HCT116 (cell line): Measurements from ENCODE around the gene SLC22A5.

Experiments used
- ATF3 ChIP-seq: IDR thresholded peaks from 2 replicates; pipeline ENCODE4 v1.6.1; 2012
- CTCF ChIP-seq, 3 experiments: fragments of 200-600 bp in 1 of 3; sonication (generic) in 1 of 3; IDR thresholded peaks in 2 of 3; conservative IDR thresholded peaks in 1 of 3; 2 replicates each; pipeline ENCODE4 v1.5.1; 2012 to 2017; ENCODE audit warnings: low read depth in 2 of 3, low read length in 2 of 3, antibody characterized with exemption in 1 of 3, borderline replicate concordance in 1 of 3, control low read depth in 1 of 3, mild to moderate bottlenecking in 1 of 3, mixed read lengths in 1 of 3, mixed run types in 1 of 3, moderate library complexity in 1 of 3; ENCODE audit not compliant: insufficient read depth in 1 of 3
- SP1 ChIP-seq: IDR thresholded peaks from 2 replicates; pipeline ENCODE4 v1.6.1; 2012; ENCODE audit warnings: low read depth
- ZFX ChIP-seq: fragments of 450-650 bp; IDR thresholded peaks from 2 replicates; pipeline ENCODE4 v1.6.1; 2017

DNA sequence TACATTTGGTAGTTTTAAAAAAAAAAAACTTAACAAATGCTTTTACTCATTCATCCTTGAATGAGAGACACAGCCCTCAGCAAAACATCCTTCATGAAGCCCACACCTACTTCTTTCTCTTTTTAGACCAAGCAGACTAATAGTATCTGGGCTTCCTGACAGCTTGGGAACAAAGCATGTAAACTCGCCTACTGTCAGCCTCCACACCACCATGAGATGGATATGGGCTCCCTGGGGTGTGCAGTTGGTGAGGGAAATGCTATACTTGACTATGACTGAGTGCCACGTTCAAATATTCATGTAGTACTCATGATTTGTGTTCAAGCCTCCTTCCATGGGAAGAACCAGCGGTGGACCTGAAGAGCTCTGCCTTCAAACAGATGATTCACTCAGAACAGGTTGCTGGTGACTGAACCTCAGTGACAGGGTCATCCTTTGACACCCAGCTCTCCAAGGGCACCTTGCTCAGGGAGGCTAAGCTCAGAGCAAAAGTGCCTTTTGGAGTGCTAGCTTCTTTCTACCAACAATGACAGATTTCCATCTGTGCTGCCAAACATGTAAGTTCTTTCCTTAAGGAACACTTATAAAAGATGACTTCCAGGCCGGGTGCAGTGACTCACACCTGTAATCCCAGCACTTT is 36.8 kb downstream of the SLC22A5 start:
- TF ChIP-seq SP1, result no peak
- TF ChIP-seq CTCF (IDR thresholded peaks at IDR 0.05 in 2 of 3, conservative IDR thresholded peaks at IDR 0.05 in 1 of 3; ENCODE audit: borderline replicate concordance in 1 of 3, insufficient read depth in 1 of 3, low read depth in 2 of 3, low read length in 2 of 3), result no peak
- TF ChIP-seq ZFX, result no peak
- TF ChIP-seq ATF3, result no peak
